Measurements from ENCODE around the gene MACF1. TPM values are rescaled to one million over a fixed set of nuclear protein-coding genes. Genes with fewer than 3 reads are reported as not detected.

Gene MACF1
- total and polyA plus RNA-seq, 4 donors: 23.3 to 216 (median 51.2) TPM

GRCh38 chr1:39488012-39488545 lies 283.6 kb downstream of the MACF1 start (continued):
- TF ChIP-seq ZBTB33 (IDR thresholded peaks at IDR 0.05): no peak
- no peak for TF ChIP-seq RAD21 (IDR thresholded peaks at IDR 0.05)
- TF ChIP-seq TAF1 (conservative IDR thresholded peaks at IDR 0.05): no peak
- no peak for TF ChIP-seq HNF4G (IDR thresholded peaks at IDR 0.05)
- no peak for TF ChIP-seq NR2F2 (IDR thresholded peaks at IDR 0.05)
- TF ChIP-seq YY1 (IDR thresholded peaks at IDR 0.05): no peak
- TF ChIP-seq HNF4A (conservative IDR thresholded peaks at IDR 0.05): no peak
- no peak for TF ChIP-seq EGR1 (IDR thresholded peaks at IDR 0.05; ENCODE audit: low read depth in 2 of 2)
- no peak for TF ChIP-seq FOXA2 (IDR thresholded peaks at IDR 0.05)
- no peak for TF ChIP-seq SP1 (IDR thresholded peaks at IDR 0.05)

- Histone ChIP-seq H3K4me3 (ENCODE audit: low read depth in 1 of 3, low read length in 3 of 3) (no peak overlapping the region), H3K27ac (ENCODE audit: low read depth in 1 of 2, low read length in 2 of 2) (no peak overlapping the region), H3K9ac (ENCODE audit: low read depth in 1 of 2, low read length in 2 of 2) (no peak overlapping the region)
Observed at GRCh38 chr1:39488793-39489566, 284.5 kb downstream of the MACF1 start.

GRCh38 chr1:39489567-39490239 lies 285.2 kb downstream of the MACF1 start:
- DNase-seq (ENCODE audit: low spot score): no peak
- H3K27ac ChIP-seq (ENCODE audit: low read depth in 1 of 2, low read length in 2 of 2): no peak overlapping the region
- 66% methylated on average over 13 of the region's 13 CpGs for WGBS
- H3K4me1 ChIP-seq (ENCODE audit: control insufficient read depth in 4 of 4, insufficient read depth in 4 of 4, low read length in 3 of 4): peaks cover 4 to 12% (median 7%) of the 10 kb centered on the region in 4 donors
- peaks cover 0 to 2% (median 0%) of the 10 kb centered on the region in 4 donors for H3K27me3 ChIP-seq (ENCODE audit: control insufficient read depth in 4 of 4, insufficient read depth in 4 of 4, low read length in 3 of 4)
- no peak overlapping the region for H3K4me3 ChIP-seq (ENCODE audit: low read depth in 1 of 3, low read length in 3 of 3)
- peaks cover 8 to 28% (median 26%) of the 10 kb centered on the region in 4 donors for H3K36me3 ChIP-seq (ENCODE audit: control insufficient read depth in 4 of 4, insufficient read depth in 3 of 4, low read depth in 1 of 4, low read length in 3 of 4)
- no peaks in the 10 kb centered on the region for H3K9me3 ChIP-seq (ENCODE audit: control insufficient read depth in 4 of 4, low read length in 3 of 4)
- H3K9ac ChIP-seq (ENCODE audit: low read depth in 1 of 2, low read length in 2 of 2): no peak overlapping the region
- TF ChIP-seq TAF1 (conservative IDR thresholded peaks at IDR 0.05) (no peak), RAD21 (IDR thresholded peaks at IDR 0.05) (no peak), ZBTB33 (IDR thresholded peaks at IDR 0.05) (no peak), ATF3 (IDR thresholded peaks at IDR 0.05) (no peak), CTCF (IDR thresholded peaks at IDR 0.05; ENCODE audit: low read depth, low read length, missing input control) (no peak), EGR1 (IDR thresholded peaks at IDR 0.05; ENCODE audit: low read depth in 2 of 2) (no peak), GABPA (IDR thresholded peaks at IDR 0.05 in 1 of 2, conservative IDR thresholded peaks at IDR 0.05 in 1 of 2) (no peak), HNF4A (conservative IDR thresholded peaks at IDR 0.05) (no peak), NR2F2 (IDR thresholded peaks at IDR 0.05) (no peak), RXRA (IDR thresholded peaks at IDR 0.05) (no peak), FOXA1 (IDR thresholded peaks at IDR 0.05) (no peak)

More at GRCh38 chr1:39488793-39489566, 284.5 kb downstream of the MACF1 start:
- no peak for DNase-seq (ENCODE audit: low spot score)
- WGBS: 68% methylated on average over 7 of the region's 7 CpGs
- TF ChIP-seq CTCF (IDR thresholded peaks at IDR 0.05; ENCODE audit: low read depth, low read length, missing input control): no peak
- TF ChIP-seq YY1 (IDR thresholded peaks at IDR 0.05): no peak
- no peak for TF ChIP-seq RXRA (IDR thresholded peaks at IDR 0.05)
- TF ChIP-seq FOXA2 (IDR thresholded peaks at IDR 0.05): no peak
- TF ChIP-seq SP1 (IDR thresholded peaks at IDR 0.05): no peak
- TF ChIP-seq JUND (IDR thresholded peaks at IDR 0.05): no peak
- H3K36me3 ChIP-seq (ENCODE audit: control insufficient read depth in 4 of 4, insufficient read depth in 3 of 4, low read depth in 1 of 4, low read length in 3 of 4): peaks cover 8 to 33% (median 30%) of the 10 kb centered on the region in 4 donors
- H3K4me1 ChIP-seq (ENCODE audit: control insufficient read depth in 4 of 4, insufficient read depth in 4 of 4, low read length in 3 of 4): peaks cover 4 to 12% (median 7%) of the 10 kb centered on the region in 4 donors
- no peaks in the 10 kb centered on the region for H3K9me3 ChIP-seq (ENCODE audit: control insufficient read depth in 4 of 4, low read length in 3 of 4)
- peaks cover 0 to 2% (median 0%) of the 10 kb centered on the region in 4 donors for H3K27me3 ChIP-seq (ENCODE audit: control insufficient read depth in 4 of 4, insufficient read depth in 4 of 4, low read length in 3 of 4)
